Trophoblast cell (in vitro differentiated cells and primary cell): ENCODE data around the gene CLNK.

Experiments
- DNase-seq, 2 donors: peaks; one replicate each; pipeline ENCODE4 v3.0.0-alpha.2; 2016
- H2AFZ ChIP-seq: 2 replicates; pipeline ENCODE4 v1.6.1; 2013; ENCODE audit warnings: low read length, moderate library complexity, mild to moderate bottlenecking; ENCODE audit not compliant: insufficient read depth, poor library complexity
- H2AK5ac ChIP-seq: 2 replicates; pipeline ENCODE4 v1.6.1; 2013; ENCODE audit warnings: mild to moderate bottlenecking, low read length
- H2BK120ac ChIP-seq: 2 replicates; pipeline ENCODE4 v1.6.1; 2013; ENCODE audit warnings: low read length, mild to moderate bottlenecking, moderate library complexity; ENCODE audit not compliant: insufficient read depth, poor library complexity
- H2BK12ac ChIP-seq: 2 replicates; pipeline ENCODE4 v1.6.1; 2013; ENCODE audit warnings: mild to moderate bottlenecking, low read length, moderate library complexity
- H2BK5ac ChIP-seq: 2 replicates; pipeline ENCODE4 v1.6.1; 2013; ENCODE audit warnings: low read length, low read depth, moderate library complexity, mild to moderate bottlenecking; ENCODE audit not compliant: poor library complexity
- H3K14ac ChIP-seq: 2 replicates; pipeline ENCODE4 v1.6.1; 2013; ENCODE audit warnings: mild to moderate bottlenecking, low read length
- H3K18ac ChIP-seq: 2 replicates; pipeline ENCODE4 v1.6.1; 2013; ENCODE audit warnings: mild to moderate bottlenecking, low read length
- H3K23ac ChIP-seq: 2 replicates; pipeline ENCODE4 v1.6.1; 2013; ENCODE audit warnings: low read length
- H3K27ac ChIP-seq: 2 replicates; pipeline ENCODE4 v1.5.1; 2013; ENCODE audit warnings: low read depth, mild to moderate bottlenecking, inconsistent platforms, low read length, moderate library complexity
- H3K27me3 ChIP-seq: 2 replicates; pipeline ENCODE4 v1.6.1; 2013; ENCODE audit warnings: inconsistent platforms, mild to moderate bottlenecking, low read length, moderate library complexity; ENCODE audit not compliant: insufficient read depth
- H3K36me3 ChIP-seq, 2 experiments: 1 replicate in 1 of 2; 2 replicates in 1 of 2; pipeline ENCODE4 v1.6.1; 2013; ENCODE audit warnings: low read length in 2 of 2, mild to moderate bottlenecking in 2 of 2, moderate library complexity in 1 of 2; ENCODE audit not compliant: insufficient read depth in 2 of 2, control insufficient read depth in 1 of 2
- H3K4ac ChIP-seq: 2 replicates; pipeline ENCODE4 v1.6.1; 2013; ENCODE audit warnings: low read depth, mild to moderate bottlenecking, low read length, moderate library complexity
- H3K4me1 ChIP-seq, 2 experiments: 1 replicate in 1 of 2; 2 replicates in 1 of 2; pipeline ENCODE4 v1.6.1; 2013; ENCODE audit warnings: low read length in 2 of 2, mild to moderate bottlenecking in 2 of 2, moderate library complexity in 1 of 2; ENCODE audit not compliant: insufficient read depth in 2 of 2, control insufficient read depth in 1 of 2
- H3K4me2 ChIP-seq: 2 replicates; pipeline ENCODE4 v1.6.1; 2013; ENCODE audit warnings: inconsistent platforms, mild to moderate bottlenecking, low read length, moderate library complexity
- H3K4me3 ChIP-seq: 2 replicates; pipeline ENCODE4 v1.5.1; 2013; ENCODE audit warnings: mild to moderate bottlenecking, low read depth, low read length, inconsistent platforms
- H3K79me1 ChIP-seq: one replicate; pipeline ENCODE4 v1.6.1; 2013; ENCODE audit warnings: low read length
- H3K79me2 ChIP-seq: 2 replicates; pipeline ENCODE4 v1.6.1; 2013; ENCODE audit warnings: low read length, mild to moderate bottlenecking; ENCODE audit not compliant: control insufficient read depth, insufficient read depth, poor library complexity
- H3K9ac ChIP-seq: 2 replicates; pipeline ENCODE4 v1.6.1; 2013; ENCODE audit warnings: mild to moderate bottlenecking, low read length
- H3K9me3 ChIP-seq: 2 replicates; pipeline ENCODE4 v1.6.1; 2013; ENCODE audit warnings: low read depth, mild to moderate bottlenecking, control low read depth, inconsistent platforms, low read length; ENCODE audit not compliant: insufficient read depth
- H4K12ac ChIP-seq: 2 replicates; pipeline ENCODE4 v1.6.1; 2013; ENCODE audit warnings: low read depth, mild to moderate bottlenecking, low read length, moderate library complexity
- H4K8ac ChIP-seq: 2 replicates; pipeline ENCODE4 v1.6.1; 2013; ENCODE audit warnings: low read depth, mild to moderate bottlenecking, low read length, moderate library complexity
- H4K91ac ChIP-seq: one replicate; pipeline ENCODE4 v1.6.1; 2013; ENCODE audit warnings: low read depth, mild to moderate bottlenecking, low read length, moderate library complexity
- WGBS: extraction: QIAGEN DNeasy Blood & Tissue Kit; methylation state at CpG from one replicate; pipeline ENCODE4 v1.1.7; 2013; ENCODE audit warnings: missing lambda C conversion rate; ENCODE audit not compliant: insufficient read length, insufficient coverage; ENCODE audit errors: extremely low coverage; 5-methylcytosine and 5-hydroxymethylcytosine counted together

CLNK gene

GRCh38 chr4:10554694-10555093, 129.9 kb downstream of the CLNK start:
- no CpG with 5 or more reads among the region's 6 CpGs for WGBS
- no peak overlapping the region for H3K23ac ChIP-seq
- H4K8ac ChIP-seq = no peak overlapping the region
- no peaks in the 10 kb centered on the region for H3K79me2 ChIP-seq
- H3K4ac ChIP-seq = no peak overlapping the region
- no peaks in the 10 kb centered on the region for H3K4me1 ChIP-seq
- no peak overlapping the region for H4K91ac ChIP-seq
- H2BK5ac ChIP-seq = no peak overlapping the region
- H3K14ac ChIP-seq = no peak overlapping the region
- no peak overlapping the region for H3K18ac ChIP-seq
- H3K79me1 ChIP-seq = no peaks in the 10 kb centered on the region
- no peak overlapping the region for H2BK12ac ChIP-seq
- H2AK5ac ChIP-seq = no peak overlapping the region
- H3K9me3 ChIP-seq = no peaks in the 10 kb centered on the region
- H4K12ac ChIP-seq = no peak overlapping the region
- H3K9ac ChIP-seq = no peak overlapping the region
- H3K4me2 ChIP-seq = no peak overlapping the region
- H2BK120ac ChIP-seq = no peak overlapping the region
- no peak overlapping the region for H3K27ac ChIP-seq
- H3K36me3 ChIP-seq = no peaks in the 10 kb centered on the region
- no peak overlapping the region for H2AFZ ChIP-seq
- H3K27me3 ChIP-seq = no peaks in the 10 kb centered on the region
- H3K4me3 ChIP-seq = no peak overlapping the region
- peak; percentile 76 to 95 for DNase-seq

- Histone ChIP-seq H3K18ac (no peak overlapping the region), H3K79me2 (no peaks in the 10 kb centered on the region), H3K4ac (no peak overlapping the region), H2BK5ac (no peak overlapping the region), H3K9me3 (no peaks in the 10 kb centered on the region), H3K23ac (no peak overlapping the region), H3K14ac (no peak overlapping the region), H3K4me2 (no peak overlapping the region), H3K4me3 (no peak overlapping the region), H3K9ac (no peak overlapping the region), H2BK120ac (no peak overlapping the region), H4K91ac (no peak overlapping the region), H2AFZ (no peak overlapping the region), H2BK12ac (no peak overlapping the region), H4K12ac (no peak overlapping the region), H3K27ac (no peak overlapping the region), H2AK5ac (no peak overlapping the region), H4K8ac (no peak overlapping the region), H3K4me1 (no peaks in the 10 kb centered on the region), H3K79me1 (no peaks in the 10 kb centered on the region), H3K27me3 (no peaks in the 10 kb centered on the region), H3K36me3 (no peaks in the 10 kb centered on the region)
- DNase-seq = no peak
- WGBS = no CpG with 5 or more reads among the region's 2 CpGs
Observed at GRCh38 chr4:10554121-10554520, 130.4 kb downstream of the CLNK start.

DNA sequence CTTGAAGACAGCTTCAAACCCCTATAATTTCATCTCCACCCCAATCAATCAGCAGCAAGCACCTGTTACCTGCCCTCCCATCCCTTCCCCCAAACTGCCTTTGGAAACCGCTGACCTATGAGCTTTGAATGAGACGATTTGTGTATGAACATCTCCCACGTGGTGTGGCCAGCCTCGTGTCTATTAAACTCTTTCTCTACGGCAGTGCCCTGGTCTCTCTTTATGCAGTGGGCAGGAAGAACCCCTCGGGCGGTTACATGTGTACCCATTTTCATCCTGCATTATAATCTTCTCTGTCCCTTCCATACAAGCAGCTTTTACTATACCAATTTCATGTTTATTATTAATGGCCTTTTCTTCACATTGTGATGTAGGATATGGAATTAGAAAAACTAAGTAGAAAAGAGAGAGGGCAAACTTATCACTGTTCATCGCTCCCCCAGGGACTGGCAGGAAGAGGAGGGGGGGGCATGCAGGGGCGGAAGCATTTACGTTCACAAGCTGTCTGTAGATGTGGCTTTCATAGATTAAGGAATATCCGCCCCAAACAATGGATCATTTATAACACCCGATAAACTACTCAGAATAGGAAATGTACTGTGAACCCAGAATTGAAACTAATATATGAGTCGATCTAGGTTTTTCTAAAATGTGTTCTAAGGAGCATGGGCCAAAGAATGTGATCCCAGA, 131.8 kb downstream of the CLNK start:
- H2BK120ac ChIP-seq = no peak overlapping the region
- no peak overlapping the region for H3K23ac ChIP-seq
- no peaks in the 10 kb centered on the region for H3K4me1 ChIP-seq
- no peak overlapping the region for H4K91ac ChIP-seq
- H3K18ac ChIP-seq = no peak overlapping the region
- H2BK12ac ChIP-seq = no peak overlapping the region
- no peaks in the 10 kb centered on the region for H3K36me3 ChIP-seq
- no peak overlapping the region for H3K4me2 ChIP-seq
- no peak for DNase-seq
- WGBS = no CpG with 5 or more reads among the region's 13 CpGs
- no peaks in the 10 kb centered on the region for H3K79me2 ChIP-seq
- no peak overlapping the region for H3K4ac ChIP-seq
- no peaks in the 10 kb centered on the region for H3K79me1 ChIP-seq
- no peak overlapping the region for H3K14ac ChIP-seq
- H3K9me3 ChIP-seq = no peaks in the 10 kb centered on the region
- H2AFZ ChIP-seq = no peak overlapping the region
- H4K8ac ChIP-seq = no peak overlapping the region
- no peak overlapping the region for H3K27ac ChIP-seq
- H3K9ac ChIP-seq = no peak overlapping the region
- H4K12ac ChIP-seq = no peak overlapping the region
- H2AK5ac ChIP-seq = no peak overlapping the region
- H3K4me3 ChIP-seq = no peak overlapping the region
- H3K27me3 ChIP-seq = no peaks in the 10 kb centered on the region
- H2BK5ac ChIP-seq = no peak overlapping the region

DNA sequence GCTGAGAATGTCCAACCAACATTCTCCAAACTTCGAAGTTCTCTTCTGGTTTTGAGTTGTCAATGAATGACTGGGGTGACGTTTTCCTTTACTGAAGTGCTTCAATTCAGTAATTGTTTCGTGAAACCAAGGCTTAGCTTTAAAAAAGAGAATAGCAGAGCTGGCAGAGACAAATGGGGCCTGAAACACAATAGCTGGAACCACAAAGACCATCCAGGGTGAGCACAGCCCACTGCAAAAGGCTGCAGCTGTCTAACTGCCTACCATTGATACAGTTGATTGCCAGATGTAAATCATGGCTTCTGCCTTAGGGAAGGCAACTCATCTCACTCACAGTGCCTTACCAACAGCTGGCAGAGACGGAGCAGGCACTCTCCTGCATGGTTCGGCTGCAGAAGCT, 148.7 kb downstream of the CLNK start:
- Histone ChIP-seq H3K4me1 (peaks cover 0 to 5% of the 10 kb centered on the region in 2 experiments), H2AK5ac (no peak overlapping the region), H2BK12ac (no peak overlapping the region), H2BK5ac (no peak overlapping the region), H3K27me3 (no peaks in the 10 kb centered on the region), H2AFZ (no peak overlapping the region), H3K9me3 (no peaks in the 10 kb centered on the region), H4K12ac (no peak overlapping the region), H3K4me3 (no peak overlapping the region), H2BK120ac (no peak overlapping the region), H3K27ac (no peak overlapping the region), H3K4me2 (no peak overlapping the region), H3K23ac (no peak overlapping the region), H3K79me1 (no peaks in the 10 kb centered on the region), H3K14ac (no peak overlapping the region), H3K4ac (no peak overlapping the region), H4K91ac (no peak overlapping the region), H4K8ac (no peak overlapping the region), H3K9ac (no peak overlapping the region), H3K79me2 (no peaks in the 10 kb centered on the region), H3K36me3 (no peaks in the 10 kb centered on the region), H3K18ac (no peak overlapping the region)
- no peak for DNase-seq
- no CpG with 5 or more reads among the region's 5 CpGs for WGBS
